NK-92 (cell line): ENCODE results near the gene USP9X.
"Not testable (repeated sequence)": the region's sequence is repeated elsewhere in the genome, so short reads cannot be mapped to it uniquely, and the experiment has no call there.

Experiments
- DNase-seq: peaks from one replicate; lab custom pipeline; 2025; ENCODE audit not compliant: unreplicated experiment; lab: John Stamatoyannopoulos, UW

The USP9X gene

GRCh38 chrX:41184312-41184711 lies 99.1 kb downstream of the USP9X start:
- DNase-seq: no peak

- not testable (repeated sequence) for DNase-seq
These were observed 101.7 kb downstream of the USP9X start for GRCh38 chrX:41186946-41187345.

GRCh38 chrX:41189156-41189555 lies 103.9 kb downstream of the USP9X start:
- DNase-seq: no peak

GRCh38 chrX:41192880-41193279 lies 107.6 kb downstream of the USP9X start:
- no peak for DNase-seq

GRCh38 chrX:41198410-41198809 lies 113.2 kb downstream of the USP9X start:
- DNase-seq: no peak

- DNase-seq: no peak
These were observed 115.5 kb downstream of the USP9X start for GRCh38 chrX:41200785-41201184.

- DNase-seq: no peak
These were observed 124.6 kb downstream of the USP9X start for GRCh38 chrX:41209853-41210252.

GRCh38 chrX:41224605-41225004 lies 139.4 kb downstream of the USP9X start:
- DNase-seq: no peak

- DNase-seq: no peak
These were observed 148.7 kb downstream of the USP9X start for GRCh38 chrX:41233988-41234387.

GRCh38 chrX:41234471-41234870 lies 149.2 kb downstream of the USP9X start:
- DNase-seq: not testable (repeated sequence)

- DNase-seq: no peak
These were observed 149.7 kb downstream of the USP9X start for GRCh38 chrX:41234962-41235361.

GRCh38 chrX:41236629-41237028 lies 151.4 kb downstream of the USP9X start:
- no peak for DNase-seq

GRCh38 chrX:41240509-41240908 lies 155.3 kb downstream of the USP9X start:
- DNase-seq: no peak

GRCh38 chrX:41241962-41242361 lies 156.7 kb downstream of the USP9X start:
- DNase-seq: no peak

- no peak for DNase-seq
These were observed 160.4 kb downstream of the USP9X start for GRCh38 chrX:41245641-41246040.

- no peak for DNase-seq
These were observed 165.6 kb downstream of the USP9X start for GRCh38 chrX:41250867-41251266.

- no peak for DNase-seq
These were observed 172.6 kb downstream of the USP9X start for GRCh38 chrX:41257801-41258200.

- DNase-seq: no peak
These were observed 173.0 kb downstream of the USP9X start for GRCh38 chrX:41258226-41258625.

- no peak for DNase-seq
These were observed 173.6 kb downstream of the USP9X start for GRCh38 chrX:41258871-41259270.

- no peak for DNase-seq
These were observed 174.3 kb downstream of the USP9X start for GRCh38 chrX:41259516-41259915.

GRCh38 chrX:41265615-41266014 lies 180.4 kb downstream of the USP9X start:
- DNase-seq: no peak

GRCh38 chrX:41273638-41274037 lies 188.4 kb downstream of the USP9X start:
- no peak for DNase-seq

- no peak for DNase-seq
These were observed 190.7 kb downstream of the USP9X start for GRCh38 chrX:41275661-41276609.
